Measurements from ENCODE around the gene SUN1.

The SUN1 gene

GRCh38 chr7:888081-889024 lies 56.1 kb downstream of the SUN1 start:
- no peak overlapping the region for H3K4me3 ChIP-seq (ENCODE audit: low read depth, low read length)

DNA sequence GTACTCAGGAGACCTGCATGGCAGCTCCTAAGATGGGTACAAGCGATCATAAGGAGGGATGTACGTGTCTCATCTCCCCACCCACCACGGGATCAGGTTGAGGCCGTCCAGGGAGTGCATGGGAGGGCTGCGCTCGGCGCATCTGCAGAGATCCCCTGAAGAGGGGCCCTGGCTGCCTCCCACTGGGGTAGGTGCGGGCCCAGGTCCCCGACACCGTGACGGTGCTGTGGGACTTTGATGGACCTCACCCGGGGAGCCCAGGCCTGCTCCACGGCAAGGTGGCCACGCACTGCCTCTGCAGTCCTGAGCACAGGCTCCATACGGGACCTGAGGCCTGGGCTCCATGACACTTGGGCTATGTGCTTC lies 56.7 kb downstream of the SUN1 start:
- no peak overlapping the region for H3K4me3 ChIP-seq (ENCODE audit: low read depth, low read length)

DNA sequence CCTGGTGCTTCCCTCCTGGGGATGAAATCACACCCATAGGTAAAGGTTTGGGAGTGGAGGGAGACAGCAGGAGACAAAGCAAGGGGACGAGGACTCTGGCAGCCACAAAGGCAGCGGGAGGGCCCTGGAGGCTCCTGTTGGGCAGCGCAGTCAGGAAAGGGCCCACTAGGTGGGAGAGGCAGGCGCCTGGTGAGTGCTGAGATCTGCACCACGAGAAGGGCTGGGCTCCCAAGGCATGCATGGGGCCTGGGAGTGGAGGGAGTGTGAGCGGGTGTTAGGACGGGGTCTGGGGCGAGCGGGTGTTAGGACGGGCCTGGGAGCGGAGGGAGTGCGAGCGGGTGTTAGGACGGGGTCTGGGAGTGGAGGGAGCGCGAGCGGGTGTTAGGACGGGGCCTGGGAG lies 57.1 kb downstream of the SUN1 start:
- no peak overlapping the region for H3K4me3 ChIP-seq (ENCODE audit: low read depth, low read length)

GRCh38 chr7:890868-891267 lies 58.6 kb downstream of the SUN1 start:
- no peak overlapping the region for H3K4me3 ChIP-seq (ENCODE audit: low read depth, low read length)

DNA sequence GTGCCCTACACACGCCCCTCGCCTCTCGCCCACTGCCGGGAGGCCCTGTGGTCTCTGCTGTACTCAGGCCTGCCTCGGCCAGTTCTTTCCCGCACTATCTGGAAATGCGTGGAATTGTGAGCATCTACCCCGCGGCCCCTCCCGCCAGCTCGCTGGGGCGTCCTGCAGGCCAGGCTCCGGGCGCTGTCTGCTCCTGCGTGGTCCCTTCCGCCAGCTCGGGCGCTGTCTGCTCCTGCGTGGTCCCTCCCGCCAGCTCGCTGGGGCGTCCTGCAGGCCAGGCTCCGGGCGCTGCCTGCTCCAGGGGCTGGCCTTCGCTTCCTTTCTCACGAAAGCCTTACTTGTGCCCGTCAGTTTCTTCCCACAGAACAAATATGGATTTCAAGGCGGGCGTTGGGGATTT lies 59.0 kb downstream of the SUN1 start:
- no peak overlapping the region for H3K4me3 ChIP-seq (ENCODE audit: low read depth, low read length)

GRCh38 chr7:891805-892204 lies 59.5 kb downstream of the SUN1 start:
- no peak overlapping the region for H3K4me3 ChIP-seq (ENCODE audit: low read depth, low read length)

DNA sequence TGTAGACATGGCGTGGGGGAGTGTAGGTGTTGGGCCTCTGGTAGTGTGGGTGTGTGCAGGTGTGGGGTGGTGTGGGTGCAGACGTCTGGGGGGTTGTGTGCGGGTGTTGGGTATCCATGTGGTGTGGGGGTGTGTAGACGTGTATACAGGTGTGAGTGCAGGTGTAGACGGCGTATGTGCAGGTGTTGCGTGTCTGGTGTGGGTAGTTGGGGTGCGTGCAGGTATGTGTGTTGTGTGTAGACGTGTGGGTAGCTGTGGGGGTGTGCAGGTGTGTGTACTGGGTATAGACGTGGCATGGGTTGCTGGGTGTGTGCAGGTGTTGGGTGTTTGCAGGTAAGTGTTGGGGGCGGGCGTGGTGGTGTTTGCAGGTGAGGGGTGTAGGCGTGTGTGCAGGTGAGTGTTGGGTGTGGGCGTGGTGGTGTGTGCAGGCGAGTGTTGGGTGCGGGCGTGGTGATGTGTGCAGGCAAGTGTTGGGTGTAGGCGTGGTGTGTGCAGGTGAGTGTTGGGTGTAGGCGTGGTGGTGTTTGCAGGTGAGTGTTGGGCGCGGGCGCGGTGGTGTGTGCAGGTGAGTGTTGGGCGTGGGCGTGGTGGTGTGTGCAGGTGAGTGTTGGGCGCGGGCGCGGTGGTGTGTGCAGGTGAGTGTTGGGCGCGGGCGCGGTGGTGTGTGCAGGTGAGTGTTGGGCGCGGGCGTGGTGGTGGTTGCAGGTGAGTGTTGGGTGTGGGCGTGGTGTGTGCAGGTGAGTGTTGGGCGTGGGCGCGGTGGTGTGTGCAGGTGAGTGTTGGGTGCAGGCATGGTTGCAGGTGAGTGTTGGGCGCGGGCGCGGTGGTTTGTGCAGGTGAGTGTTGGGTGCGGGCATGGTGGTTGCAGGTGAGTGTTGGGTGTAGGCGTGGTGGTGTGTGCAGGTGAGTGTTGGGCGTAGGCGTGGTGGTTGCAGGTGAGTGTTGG lies 60.6 kb downstream of the SUN1 start:
- H3K4me3 ChIP-seq (ENCODE audit: low read depth, low read length), result no peak overlapping the region

DNA sequence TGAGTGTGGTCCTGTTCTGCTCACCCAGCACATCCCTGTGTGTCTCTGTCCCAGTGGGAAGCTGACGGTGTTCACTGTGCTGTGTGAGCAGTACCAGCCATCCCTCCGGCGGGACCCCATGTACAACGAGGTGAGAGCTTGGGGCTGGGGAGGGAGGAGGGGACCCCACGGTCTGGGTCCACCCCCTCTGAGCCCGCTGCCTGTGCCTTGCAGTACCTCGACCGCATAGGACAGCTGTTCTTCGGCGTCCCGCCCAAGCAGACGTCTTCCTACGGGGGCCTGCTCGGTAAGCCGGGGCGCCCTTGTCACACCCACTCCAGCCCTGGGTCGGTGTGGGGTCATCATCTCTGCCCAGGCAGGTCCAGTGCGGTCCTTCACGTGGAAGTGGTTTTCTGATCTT lies 61.4 kb downstream of the SUN1 start:
- no peak overlapping the region for H3K4me3 ChIP-seq (ENCODE audit: low read depth, low read length)

- H3K4me3 ChIP-seq (ENCODE audit: low read depth, low read length), result no peak overlapping the region
These were observed 62.0 kb downstream of the SUN1 start for GRCh38 chr7:894164-894867.

DNA sequence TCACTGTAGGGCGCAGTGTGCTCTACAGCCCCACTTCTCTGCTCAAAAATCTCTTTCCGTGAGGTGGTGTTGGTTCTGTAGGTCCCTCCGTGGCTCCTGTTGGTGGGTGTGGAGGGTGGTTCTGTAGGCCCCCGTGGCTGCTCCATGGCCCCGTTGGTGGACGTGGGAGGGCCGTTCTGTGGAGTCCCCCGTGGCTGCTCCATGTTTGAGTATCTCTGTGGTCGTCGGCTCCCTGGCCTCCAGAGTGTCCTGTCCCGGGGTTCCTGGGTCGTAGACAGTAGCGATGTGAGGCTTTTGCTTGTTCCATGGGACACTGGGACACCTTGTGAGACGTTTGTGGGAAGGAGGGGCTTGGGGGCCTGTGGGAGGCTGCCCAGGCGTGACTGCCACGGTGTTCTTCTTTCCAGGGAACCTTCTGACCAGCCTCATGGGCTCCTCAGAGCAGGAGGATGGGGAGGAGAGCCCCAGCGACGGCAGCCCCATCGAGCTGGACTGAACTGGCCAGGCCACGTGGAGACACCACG lies 62.7 kb downstream of the SUN1 start:
- no peak overlapping the region for H3K4me3 ChIP-seq (ENCODE audit: low read depth, low read length)

- no peak overlapping the region for H3K4me3 ChIP-seq (ENCODE audit: low read depth, low read length)
These were observed 63.3 kb downstream of the SUN1 start for GRCh38 chr7:895451-896052.

- H3K4me3 ChIP-seq (ENCODE audit: low read depth, low read length), result no peak overlapping the region
These were observed 64.2 kb downstream of the SUN1 start for GRCh38 chr7:896346-897075.

GRCh38 chr7:897086-897485 lies 64.8 kb downstream of the SUN1 start:
- no peak overlapping the region for H3K4me3 ChIP-seq (ENCODE audit: low read depth, low read length)

GRCh38 chr7:897771-898376 lies 65.6 kb downstream of the SUN1 start:
- no peak overlapping the region for H3K4me3 ChIP-seq (ENCODE audit: low read depth, low read length)

- H3K4me3 ChIP-seq (ENCODE audit: low read depth, low read length), result no peak overlapping the region
These were observed 66.2 kb downstream of the SUN1 start for GRCh38 chr7:898460-898854.

DNA sequence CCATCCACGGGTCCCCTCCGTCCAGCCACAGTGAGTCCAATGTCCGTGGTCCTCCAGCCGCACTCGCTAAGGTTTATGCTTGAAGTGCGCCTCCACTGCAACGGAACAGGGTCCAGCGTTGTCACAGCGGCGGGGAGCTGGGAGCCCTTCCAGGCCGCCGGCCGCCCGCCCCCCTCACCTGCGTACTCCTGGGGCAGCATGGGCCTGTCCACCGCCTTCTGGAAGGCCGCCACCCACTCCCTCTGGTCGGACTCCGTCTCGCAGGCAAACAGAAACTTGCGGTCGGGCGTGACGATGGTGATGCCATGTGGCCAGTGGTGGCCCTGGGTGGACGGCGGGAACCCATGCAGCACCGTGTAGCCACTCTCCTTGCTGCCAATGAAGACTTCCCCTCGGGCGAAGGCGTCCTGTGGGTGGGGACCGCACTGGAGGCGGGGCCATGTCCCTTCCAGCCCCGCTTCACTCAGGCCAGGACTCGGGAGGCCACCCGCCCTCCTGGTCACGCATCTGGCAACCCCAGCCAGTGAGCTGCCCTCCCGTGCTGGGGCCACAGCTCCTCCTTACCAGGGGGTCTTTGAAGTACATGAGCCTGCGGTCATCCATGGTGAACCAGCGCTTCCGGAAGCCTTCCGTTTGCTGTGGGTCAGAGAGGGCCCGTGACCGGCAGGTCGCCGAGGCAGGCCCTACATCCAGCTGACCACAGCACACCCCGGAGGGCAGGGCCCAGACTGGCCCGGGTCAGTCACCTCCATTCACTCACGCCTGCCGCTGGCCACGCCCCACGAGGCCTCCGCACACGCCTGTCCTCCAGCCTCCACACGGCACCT lies 66.8 kb downstream of the SUN1 start:
- no peak overlapping the region for H3K4me3 ChIP-seq (ENCODE audit: low read depth, low read length)

DNA sequence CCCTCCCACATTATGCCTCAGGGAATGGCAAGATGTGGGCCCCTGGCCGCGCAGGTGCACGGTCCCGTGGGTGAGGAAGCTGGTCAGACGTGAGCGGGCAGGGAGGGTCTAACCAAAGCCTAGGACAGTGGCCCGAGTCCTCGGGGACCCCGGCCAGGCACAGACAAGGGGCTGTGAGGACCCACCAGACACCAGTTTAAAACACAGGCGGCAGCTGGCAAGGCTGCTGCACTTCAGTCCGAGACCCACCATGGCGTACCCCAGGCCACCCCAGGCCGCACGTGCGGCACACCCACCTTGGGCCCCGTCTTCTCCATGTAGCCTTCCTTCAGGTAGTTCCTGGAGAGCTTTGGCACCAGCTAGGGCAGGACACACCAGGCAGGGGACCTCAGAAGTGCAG lies 67.5 kb downstream of the SUN1 start:
- no peak overlapping the region for H3K4me3 ChIP-seq (ENCODE audit: low read depth, low read length)

DNA sequence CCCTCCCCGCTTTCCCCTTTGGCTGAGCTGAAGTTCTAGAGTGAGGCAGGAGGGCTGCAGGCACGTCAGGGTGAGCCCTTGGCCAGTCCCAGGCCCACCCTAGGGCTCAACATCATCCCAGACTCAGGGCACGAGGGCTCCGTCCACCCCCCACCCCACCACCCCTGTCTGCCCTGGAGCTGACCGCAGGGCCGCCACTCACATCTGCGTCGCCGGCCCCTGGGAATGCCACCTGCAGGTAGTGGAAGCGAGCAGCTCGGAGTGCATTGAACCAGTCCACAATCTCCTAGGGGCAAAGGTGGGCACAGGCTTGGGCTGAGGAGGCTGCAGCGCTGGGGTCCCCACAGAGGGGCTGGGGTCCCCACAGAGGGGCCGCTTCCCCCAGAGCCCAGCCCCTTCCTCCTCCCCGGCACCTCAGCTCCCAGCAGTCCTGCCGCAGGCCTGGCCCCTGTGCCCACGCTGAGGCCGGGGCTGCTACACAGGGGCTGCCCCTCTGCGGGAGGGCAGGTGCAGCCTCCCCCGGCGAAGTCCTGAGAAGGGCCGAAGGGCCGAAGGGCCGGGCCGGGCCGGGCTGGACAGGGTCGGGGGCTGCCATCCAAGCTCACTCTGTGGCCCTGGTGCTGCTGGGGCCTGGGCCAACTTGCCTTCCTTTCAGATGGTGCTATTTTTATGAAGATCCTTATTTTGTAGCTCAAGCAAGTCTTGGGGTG lies 68.2 kb downstream of the SUN1 start:
- no peak overlapping the region for H3K4me3 ChIP-seq (ENCODE audit: low read depth, low read length)

All from iPS-11a (cell line).